H1 (cell line): ENCODE measurements around the gene BARX2. TPM values are rescaled to one million over a fixed set of nuclear protein-coding genes. Genes with fewer than 3 reads are reported as not detected.

ENCODE experiments used
- CTCF ChIA-PET: fragments of 300-600 bp; sonication (Branson Sonifier 250); formaldehyde crosslinking; loops from one replicate; lab custom pipeline; 2021; ENCODE audit not compliant: partially characterized antibody; lab: Charles Lee
- POLR2A ChIA-PET: fragments of 300-600 bp; sonication (Branson Sonifier 250); formaldehyde crosslinking; loops from one replicate; lab custom pipeline; 2021; ENCODE audit warnings: inconsistent platforms; ENCODE audit not compliant: partially characterized antibody; lab: Charles Lee
- DNase-seq, 2 experiments: peaks; one replicate each; pipeline versions ENCODE4 v3.0.0 to v3.0.0-alpha.2; 2010 to 2022; ENCODE audit warnings: low spot score in 2 of 2, low read depth in 1 of 2, mixed read lengths in 1 of 2
- FAIRE-seq: peaks from 2 replicates; lab custom pipeline; 2011; peaks lifted over from hg19 to GRCh38; lab: Jason Lieb, UNC
- H2AFZ ChIP-seq: 2 replicates; pipeline ENCODE4 v1.8.1; 2012; ENCODE audit warnings: low read length, inconsistent platforms
- H2AK5ac ChIP-seq: 2 replicates; pipeline ENCODE4 v1.6.1; 2013; ENCODE audit warnings: low read depth, low read length
- H2BK120ac ChIP-seq: replicated peaks from 2 replicates; pipeline ENCODE3; 2013; ENCODE audit warnings: low read depth, low read length, inconsistent platforms
- H2BK12ac ChIP-seq: 2 replicates; pipeline ENCODE4 v1.6.1; 2013; ENCODE audit warnings: low read depth, low read length
- H2BK15ac ChIP-seq: 2 replicates; pipeline ENCODE4 v1.6.1; 2013; ENCODE audit warnings: low read length
- H2BK20ac ChIP-seq: 2 replicates; pipeline ENCODE4 v1.6.1; 2013; ENCODE audit warnings: low read length
- H2BK5ac ChIP-seq: 2 replicates; pipeline ENCODE4 v1.6.1; 2013; ENCODE audit warnings: low read depth, low read length
- H3K14ac ChIP-seq: 2 replicates; pipeline ENCODE4 v1.6.1; 2013; ENCODE audit warnings: inconsistent platforms; ENCODE audit not compliant: insufficient read length
- H3K18ac ChIP-seq: 2 replicates; pipeline ENCODE4 v1.6.1; 2013; ENCODE audit warnings: low read length; ENCODE audit errors: extremely low read depth
- H3K23ac ChIP-seq: 2 replicates; pipeline ENCODE4 v1.6.1; 2013; ENCODE audit warnings: inconsistent platforms; ENCODE audit not compliant: insufficient read length
- H3K23me2 ChIP-seq: 2 replicates; pipeline ENCODE4 v1.6.1; 2013; ENCODE audit warnings: low read depth, low read length
- H3K27ac ChIP-seq: 2 replicates; pipeline ENCODE4 v1.6.1; 2011; ENCODE audit warnings: low read depth, low read length, inconsistent platforms
- H3K27me3 ChIP-seq, 4 experiments: replicated peaks in 1 of 4; 1 replicate in 1 of 4; 2 replicates in 3 of 4; pipeline versions ENCODE4 v1.6.1 to v1.8.1; 2011 to 2013; ENCODE audit warnings: low read length in 3 of 4, mild to moderate bottlenecking in 3 of 4, inconsistent platforms in 2 of 4, mixed read lengths in 2 of 4, moderate library complexity in 1 of 4; ENCODE audit not compliant: control insufficient read depth in 3 of 4, insufficient read depth in 3 of 4; ENCODE audit errors: extremely low read depth in 1 of 4
- H3K36me3 ChIP-seq, 4 experiments: 2 replicates each; pipeline versions ENCODE4 v1.6.1 to v1.8.1; 2011 to 2013; ENCODE audit warnings: mild to moderate bottlenecking in 4 of 4, low read length in 3 of 4, moderate library complexity in 2 of 4, control low read depth in 1 of 4, inconsistent platforms in 1 of 4; ENCODE audit not compliant: insufficient read depth in 4 of 4, control insufficient read depth in 2 of 4
- H3K4ac ChIP-seq: replicated peaks from 2 replicates; pipeline ENCODE3; 2013; ENCODE audit warnings: low read length, low read depth, mixed read lengths, inconsistent platforms; ENCODE audit not compliant: insufficient read length
- H3K4me1 ChIP-seq, 4 experiments: replicated peaks in 1 of 4; 1 replicate in 1 of 4; 2 replicates in 3 of 4; pipeline versions ENCODE4 v1.6.1 to v1.8.1; 2011 to 2013; ENCODE audit warnings: low read length in 3 of 4, inconsistent platforms in 2 of 4, mixed read lengths in 1 of 4; ENCODE audit not compliant: insufficient read depth in 4 of 4, control insufficient read depth in 3 of 4
- H3K4me2 ChIP-seq, 2 experiments: 2 replicates each; pipeline versions ENCODE4 v1.6.1 to v1.8.1; 2011 to 2013; ENCODE audit warnings: low read depth in 2 of 2, low read length in 2 of 2, control low read depth in 1 of 2, inconsistent platforms in 1 of 2, mild to moderate bottlenecking in 1 of 2; ENCODE audit not compliant: insufficient read depth in 1 of 2
- H3K4me3 ChIP-seq, 4 experiments: fragments of 200-600, 300-600 bp in 1 of 4; sonication (generic), shearing (Covaris generic), sonication (Bioruptor Twin) in 1 of 4; 2 replicates each; pipeline versions ENCODE4 v1.5.1 to v1.8.1; 2011 to 2016; ENCODE audit warnings: low read length in 4 of 4, low read depth in 3 of 4, control low read depth in 2 of 4, inconsistent platforms in 2 of 4, mild to moderate bottlenecking in 2 of 4, mixed read lengths in 1 of 4, moderate library complexity in 1 of 4; ENCODE audit not compliant: insufficient read depth in 2 of 4; ENCODE audit errors: extremely low read depth in 1 of 4
- H3K56ac ChIP-seq: replicated peaks from 2 replicates; pipeline ENCODE3; 2013; ENCODE audit warnings: low read depth, mild to moderate bottlenecking, mixed read lengths, low read length, inconsistent platforms; ENCODE audit not compliant: insufficient read length
- H3K79me1 ChIP-seq: 2 replicates; pipeline ENCODE4 v1.6.1; 2013; ENCODE audit warnings: low read depth, low read length, control low read depth
- H3K79me2 ChIP-seq, 2 experiments: 2 replicates each; pipeline versions ENCODE4 v1.6.1 to v1.8.1; 2012 to 2013; ENCODE audit warnings: low read length in 2 of 2, mild to moderate bottlenecking in 2 of 2, inconsistent platforms in 1 of 2; ENCODE audit not compliant: insufficient read depth in 2 of 2, control insufficient read depth in 1 of 2
- H3K9ac ChIP-seq, 4 experiments: replicated peaks in 1 of 4; 1 replicate in 1 of 4; 2 replicates in 3 of 4; pipeline versions ENCODE4 v1.6.1 to v1.8.1; 2011 to 2013; ENCODE audit warnings: low read depth in 3 of 4, low read length in 3 of 4, control low read depth in 2 of 4, mild to moderate bottlenecking in 2 of 4, moderate library complexity in 2 of 4, inconsistent platforms in 1 of 4; ENCODE audit errors: extremely low read depth in 1 of 4
- H3K9me3 ChIP-seq, 2 experiments: 2 replicates each; pipeline versions ENCODE4 v1.6.1 to v1.8.1; 2012 to 2013; ENCODE audit warnings: mild to moderate bottlenecking in 2 of 2, moderate library complexity in 2 of 2, control low read depth in 1 of 2, inconsistent platforms in 1 of 2, low read depth in 1 of 2, low read length in 1 of 2, mixed read lengths in 1 of 2; ENCODE audit not compliant: insufficient read depth in 2 of 2
- H4K20me1 ChIP-seq, 2 experiments: replicated peaks in 1 of 2; 2 replicates each; pipeline versions ENCODE3 to v1.8.1; 2011 to 2013; ENCODE audit warnings: inconsistent platforms in 2 of 2, low read length in 2 of 2, mild to moderate bottlenecking in 1 of 2; ENCODE audit not compliant: insufficient read depth in 2 of 2, control insufficient read depth in 1 of 2
- H4K5ac ChIP-seq: 2 replicates; pipeline ENCODE4 v1.6.1; 2013; ENCODE audit warnings: low read length, low read depth, mixed read lengths, inconsistent platforms; ENCODE audit not compliant: insufficient read length
- H4K8ac ChIP-seq: 2 replicates; pipeline ENCODE4 v1.8.0; 2013; ENCODE audit warnings: mild to moderate bottlenecking, moderate library complexity, low read length, inconsistent platforms; ENCODE audit not compliant: insufficient read depth; ENCODE audit errors: extremely low read depth
- H4K91ac ChIP-seq: replicated peaks from 2 replicates; pipeline ENCODE3; 2013; ENCODE audit warnings: low read length, mixed read lengths, inconsistent platforms; ENCODE audit not compliant: insufficient read length
- ASH2L ChIP-seq: fragments of 200-600, 300-600 bp; sonication (generic); IDR thresholded peaks from one replicate; pipeline ENCODE4 v1.7.1; 2017; ENCODE audit warnings: low read length
- BRCA1 ChIP-seq: IDR thresholded peaks from 2 replicates; pipeline ENCODE4 v1.6.1; 2012; ENCODE audit warnings: low read depth, low read length, improper control_type of control experiment
- CHD1 ChIP-seq: IDR thresholded peaks from 2 replicates; pipeline ENCODE4 v1.6.1; 2012; ENCODE audit warnings: low read depth, low read length, improper control_type of control experiment
- CREB1 ChIP-seq: IDR thresholded peaks from 2 replicates; pipeline ENCODE4 v1.6.1; 2012; ENCODE audit warnings: inconsistent platforms
- FOSL1 ChIP-seq: IDR thresholded peaks from 2 replicates; pipeline ENCODE4 v1.6.1; 2011; ENCODE audit warnings: mild to moderate bottlenecking, low read depth, low read length, moderate library complexity; ENCODE audit not compliant: insufficient read depth
- HDAC6 ChIP-seq: IDR thresholded peaks from one replicate; pipeline ENCODE4 v1.7.1; 2012; ENCODE audit warnings: low read depth, mild to moderate bottlenecking, inconsistent platforms, low read length, moderate library complexity
- KDM4A ChIP-seq: IDR thresholded peaks from one replicate; pipeline ENCODE4 v1.7.1; 2012; ENCODE audit warnings: low read depth, mild to moderate bottlenecking, moderate library complexity, low read length, inconsistent platforms; ENCODE audit not compliant: severe bottlenecking
- NRF1 ChIP-seq: IDR thresholded peaks from 2 replicates; pipeline ENCODE4 v1.6.1; 2011; ENCODE audit warnings: mild to moderate bottlenecking, low read depth, low read length, improper control_type of control experiment
- POU5F1 ChIP-seq: IDR thresholded peaks from 2 replicates; pipeline ENCODE4 v1.6.1; 2011; ENCODE audit warnings: low read depth, mild to moderate bottlenecking, low read length, moderate library complexity
- SIN3A ChIP-seq, 2 experiments: IDR thresholded peaks in 1 of 2; conservative IDR thresholded peaks in 1 of 2; 2 replicates each; pipeline ENCODE4 v1.6.1; 2011 to 2012; ENCODE audit warnings: low read length in 2 of 2, improper control_type of control experiment in 1 of 2, low read depth in 1 of 2, mild to moderate bottlenecking in 1 of 2
- SP1 ChIP-seq: IDR thresholded peaks from 2 replicates; pipeline ENCODE4 v1.6.1; 2011; ENCODE audit warnings: low read depth, low read length
- YY1 ChIP-seq: IDR thresholded peaks from 2 replicates; pipeline ENCODE4 v1.6.1; 2011; ENCODE audit warnings: low read depth, mild to moderate bottlenecking, low read length
- WGBS, 2 experiments: shearing (Covaris generic) in 1 of 2; methylation state at CpG; one replicate each; pipeline versions ENCODE4 v1.1.6 to v1.1.7; 2013 to 2015; ENCODE audit warnings: low lambda C conversion rate in 2 of 2, mixed read lengths in 2 of 2, inconsistent platforms in 1 of 2, low coverage in 1 of 2, missing lambda C conversion rate in 1 of 2; ENCODE audit not compliant: insufficient replicate concordance in 2 of 2, insufficient coverage in 1 of 2, insufficient read length in 1 of 2; ENCODE audit errors: extremely low coverage in 1 of 2, missing lambda C conversion rate in 1 of 2; 5-methylcytosine and 5-hydroxymethylcytosine counted together
- polyA plus RNA-seq, 7 experiments: library from polyadenylated mRNA; depleted of rRNA in 3 of 7; stranded (reverse) in 5 of 7; unstranded in 2 of 7; fragments of >200 nt in 5 of 7; fragments of 200-250 nt in 2 of 7; gene quantifications; 1 replicate in 5 of 7; 2 replicates in 1 of 7; 4 replicates in 1 of 7; pipeline versions ENCODE4 v1.2.1 to v1.2.3, GENCODE V29; 2011 to 2013; ENCODE audit warnings: missing spikeins in 2 of 7, mixed read lengths in 2 of 7
- total RNA-seq: library from RNA; stranded (reverse); fragmentation: NEBNext Ultra II Directional; extraction: Animal tissue kit (Norgen Biotek cat#: 25700); gene quantifications from 2 replicates; pipeline ENCODE4 v1.2.1, GENCODE V29; 2021

Gene BARX2
- total and polyA plus RNA-seq, 2 of the 8 experiments (the other 6 are each of a cell fraction or from before 2014, with no cell fraction given), result not detected

GRCh38 chr11:129484068-129484467 lies 108.4 kb downstream of the BARX2 start:
- H4K91ac ChIP-seq, result no peak overlapping the region
- H3K4me1 ChIP-seq, result no peaks in the 10 kb centered on the region
- no peak for TF ChIP-seq HDAC6
- no peak for TF ChIP-seq BRCA1
- TF ChIP-seq ASH2L, result no peak
- no peak for TF ChIP-seq YY1
- no peak for TF ChIP-seq KDM4A
- TF ChIP-seq CHD1, result no peak
- no peak for TF ChIP-seq POU5F1
- no peak for TF ChIP-seq SP1
- TF ChIP-seq CREB1, result no peak
- TF ChIP-seq NRF1, result no peak
- TF ChIP-seq FOSL1, result no peak
- no peak for TF ChIP-seq SIN3A (conservative IDR thresholded peaks at IDR 0.05 in 1 of 2, IDR thresholded peaks at IDR 0.05 in 1 of 2; ENCODE audit: low read depth in 1 of 2, low read length in 2 of 2)
- TF ChIP-seq, all 59 proteins: peak for 0
- Histone ChIP-seq H3K56ac (no peak overlapping the region), H2BK20ac (no peak overlapping the region), H4K8ac (no peak overlapping the region), H3K18ac (no peak overlapping the region), H3K23ac (no peak overlapping the region), H2BK5ac (no peak overlapping the region), H3K9ac (no peak overlapping the region), H3K9me3 (no peaks in the 10 kb centered on the region), H2BK120ac (no peak overlapping the region), H3K4me2 (no peak overlapping the region), H3K79me1 (no peaks in the 10 kb centered on the region), H3K23me2 (no peaks in the 10 kb centered on the region), H3K79me2 (no peaks in the 10 kb centered on the region), H2AK5ac (no peak overlapping the region), H3K4ac (no peak overlapping the region), H2BK12ac (no peak overlapping the region), H2AFZ (no peak overlapping the region), H3K27me3 (no peaks in the 10 kb centered on the region), H3K36me3 (no peaks in the 10 kb centered on the region), H3K4me3 (no peak overlapping the region), H2BK15ac (no peak overlapping the region), H4K20me1 (no peaks in the 10 kb centered on the region), H4K5ac (no peak overlapping the region), H3K27ac (no peak overlapping the region), H3K14ac (no peak overlapping the region)
- no peak for FAIRE-seq
- 91% methylated on average over 1 of the region's 1 CpG; no CpG with 5 or more reads in 1 of the 2 experiments for WGBS, 2 experiments
- POLR2A ChIA-PET, result no interaction called here
- no peak for DNase-seq
- CTCF ChIA-PET, result interaction anchor here (1.4 kb wide), 1 partner anchor 211 kb away, joined by 3 read pairs; no protein-coding TSS in a partner anchor
